Natural killer cell treated with Interleukin-12 subunit alpha and Interleukin-12 subunit beta and Interleukin-15 and Interleukin-18, amount 100 ng/mL, for 72 hours (primary cell): ENCODE measurements around the gene JAK1. TPM values are rescaled to one million over a fixed set of nuclear protein-coding genes. Genes with fewer than 3 reads are reported as not detected.

Source experiments
- ATAC-seq, 2 donors: fragments of 150-1000 bp; cut with Tn5 transposase in 1 of 2; sonication (Bioruptor Pico), chemical (Tn5 transposase) in 1 of 2; 2 replicates each; pipeline ENCODE4 v1.10.0; 2021
- DNase-seq: peaks from one replicate; pipeline ENCODE4 v3.0.0; 2022; ENCODE audit warnings: low spot score
- H3K27ac Mint-ChIP-seq, 2 donors: 1 replicate in 1 of 2; 2 replicates in 1 of 2; pipeline ENCODE4 v1.8.0; 2022; ENCODE audit warnings: mixed read lengths in 2 of 2, mild to moderate bottlenecking in 1 of 2, moderate library complexity in 1 of 2
- H3K27me3 Mint-ChIP-seq, 2 donors: 1 replicate in 1 of 2; 2 replicates in 1 of 2; pipeline ENCODE4 v1.8.0; 2022; ENCODE audit warnings: mixed read lengths in 2 of 2
- H3K36me3 Mint-ChIP-seq: one replicate; pipeline ENCODE4 v1.8.0; 2022; ENCODE audit warnings: mixed read lengths
- H3K4me1 Mint-ChIP-seq, 2 donors: 1 replicate in 1 of 2; 2 replicates in 1 of 2; pipeline ENCODE4 v1.8.0; 2022; ENCODE audit warnings: low read depth in 2 of 2, mixed read lengths in 2 of 2, mild to moderate bottlenecking in 1 of 2
- H3K4me3 Mint-ChIP-seq: one replicate; pipeline ENCODE4 v1.8.0; 2022; ENCODE audit warnings: mixed read lengths
- H3K9me3 Mint-ChIP-seq: 2 replicates; pipeline ENCODE4 v1.8.0; 2022; ENCODE audit warnings: mixed read lengths
- total RNA-seq, 2 donors: library from RNA; stranded (reverse); gene quantifications; one replicate each; pipeline ENCODE4 v1.2.3, GENCODE V29; 2022

The JAK1 gene
- total RNA-seq, 2 donors from 2014 or later: 132 to 198 TPM

GRCh38 chr1:64995316-64995715, 29.0 kb upstream of the JAK1 start:
- Mint-ChIP-seq H3K4me1 (peaks cover 12 to 13% of the 10 kb centered on the region in 2 donors), H3K9me3 (peaks cover 4% of the 10 kb centered on the region), H3K4me3 (no peak overlapping the region), H3K27ac (no peak overlapping the region), H3K27me3 (no peaks in the 10 kb centered on the region), H3K36me3 (peaks cover 11% of the 10 kb centered on the region)
- no peak for DNase-seq
- no peak for ATAC-seq

GRCh38 chr1:64986903-64987871, 20.8 kb upstream of the JAK1 start:
- no peak overlapping the region for H3K4me3 Mint-ChIP-seq

GRCh38 chr1:64984737-64985136, 18.4 kb upstream of the JAK1 start:
- Mint-ChIP-seq H3K36me3 (no peaks in the 10 kb centered on the region), H3K27ac (peak overlapping the region in 1 of 2 donors; percentile 34), H3K27me3 (no peaks in the 10 kb centered on the region), H3K9me3 (no peaks in the 10 kb centered on the region), H3K4me1 (peaks cover 22 to 25% of the 10 kb centered on the region in 2 donors), H3K4me3 (no peak overlapping the region)
- no peak for ATAC-seq
- no peak for DNase-seq

More at GRCh38 chr1:64986903-64987871, 20.8 kb upstream of the JAK1 start:
- ATAC-seq: peak; percentile 59 to 72
- H3K27ac Mint-ChIP-seq: no peak overlapping the region
- H3K36me3 Mint-ChIP-seq: no peaks in the 10 kb centered on the region
- DNase-seq: no peak
- no peaks in the 10 kb centered on the region for H3K27me3 Mint-ChIP-seq
- H3K9me3 Mint-ChIP-seq: no peaks in the 10 kb centered on the region
- H3K4me1 Mint-ChIP-seq: peaks cover 10 to 13% of the 10 kb centered on the region in 2 donors

GRCh38 chr1:64984106-64984505, 17.8 kb upstream of the JAK1 start:
- Mint-ChIP-seq H3K9me3 (no peaks in the 10 kb centered on the region), H3K4me3 (no peak overlapping the region), H3K36me3 (no peaks in the 10 kb centered on the region), H3K4me1 (peaks cover 22 to 25% of the 10 kb centered on the region in 2 donors), H3K27ac (no peak overlapping the region), H3K27me3 (no peaks in the 10 kb centered on the region)
- no peak for DNase-seq
- ATAC-seq: no peak

- Mint-ChIP-seq H3K4me3 (no peak overlapping the region), H3K36me3 (no peaks in the 10 kb centered on the region), H3K9me3 (no peaks in the 10 kb centered on the region), H3K4me1 (peaks cover 22 to 25% of the 10 kb centered on the region in 2 donors), H3K27ac (no peak overlapping the region), H3K27me3 (no peaks in the 10 kb centered on the region)
- no peak for DNase-seq
- ATAC-seq: no peak
These were observed 16.8 kb upstream of the JAK1 start for GRCh38 chr1:64983110-64983509.

- Mint-ChIP-seq H3K4me1 (peaks cover 16 to 17% of the 10 kb centered on the region in 2 donors), H3K27me3 (no peaks in the 10 kb centered on the region), H3K9me3 (no peaks in the 10 kb centered on the region), H3K4me3 (no peak overlapping the region), H3K36me3 (no peaks in the 10 kb centered on the region), H3K27ac (peak overlapping the region in 1 of 2 donors; percentile 26)
- DNase-seq: no peak
- no peak for ATAC-seq
These were observed 15.5 kb upstream of the JAK1 start for GRCh38 chr1:64981601-64982533.

GRCh38 chr1:64980745-64981600, 14.6 kb upstream of the JAK1 start:
- DNase-seq (no peak), ATAC-seq (peak; percentile 70 to 87)
- peaks cover 15 to 19% of the 10 kb centered on the region in 2 donors for H3K4me1 Mint-ChIP-seq
- no peaks in the 10 kb centered on the region for H3K36me3 Mint-ChIP-seq
- H3K27ac Mint-ChIP-seq: peak overlapping the region in 1 of 2 donors; percentile 32
- no peaks in the 10 kb centered on the region for H3K9me3 Mint-ChIP-seq
- no peaks in the 10 kb centered on the region for H3K27me3 Mint-ChIP-seq
- no peak overlapping the region for H3K4me3 Mint-ChIP-seq

- DNase-seq: no peak
- H3K9me3 Mint-ChIP-seq: no peaks in the 10 kb centered on the region
- no peak for ATAC-seq
- no peaks in the 10 kb centered on the region for H3K36me3 Mint-ChIP-seq
- no peak overlapping the region for H3K27ac Mint-ChIP-seq
- H3K27me3 Mint-ChIP-seq: no peaks in the 10 kb centered on the region
- H3K4me3 Mint-ChIP-seq: no peak overlapping the region
- H3K4me1 Mint-ChIP-seq: peaks cover 15 to 19% of the 10 kb centered on the region in 2 donors
These were observed 13.0 kb upstream of the JAK1 start for GRCh38 chr1:64979358-64979757.

GRCh38 chr1:64976361-64976760, 10.0 kb upstream of the JAK1 start:
- no peak overlapping the region for H3K4me3 Mint-ChIP-seq
- ATAC-seq: no peak
- DNase-seq: no peak
- H3K36me3 Mint-ChIP-seq: no peaks in the 10 kb centered on the region
- peaks cover 13 to 19% of the 10 kb centered on the region in 2 donors for H3K4me1 Mint-ChIP-seq
- no peak overlapping the region for H3K27ac Mint-ChIP-seq
- no peaks in the 10 kb centered on the region for H3K9me3 Mint-ChIP-seq
- no peaks in the 10 kb centered on the region for H3K27me3 Mint-ChIP-seq

- Mint-ChIP-seq H3K27ac (no peak overlapping the region), H3K9me3 (no peaks in the 10 kb centered on the region), H3K4me3 (no peak overlapping the region), H3K36me3 (no peaks in the 10 kb centered on the region), H3K4me1 (peaks cover 7 to 13% of the 10 kb centered on the region in 2 donors), H3K27me3 (no peaks in the 10 kb centered on the region)
- DNase-seq (no peak), ATAC-seq (no peak)
These were observed 9.4 kb upstream of the JAK1 start for GRCh38 chr1:64975740-64976139.

GRCh38 chr1:64975127-64975526, 8.8 kb upstream of the JAK1 start:
- H3K27me3 Mint-ChIP-seq: no peaks in the 10 kb centered on the region
- H3K27ac Mint-ChIP-seq: no peak overlapping the region
- DNase-seq (no peak), ATAC-seq (no peak)
- no peak overlapping the region for H3K4me3 Mint-ChIP-seq
- no peaks in the 10 kb centered on the region for H3K36me3 Mint-ChIP-seq
- no peaks in the 10 kb centered on the region for H3K9me3 Mint-ChIP-seq
- peaks cover 5 to 11% of the 10 kb centered on the region in 2 donors for H3K4me1 Mint-ChIP-seq

GRCh38 chr1:64974288-64974825, 8.0 kb upstream of the JAK1 start:
- H3K27me3 Mint-ChIP-seq: no peaks in the 10 kb centered on the region
- no peak for ATAC-seq
- H3K9me3 Mint-ChIP-seq: no peaks in the 10 kb centered on the region
- DNase-seq: no peak
- H3K36me3 Mint-ChIP-seq: no peaks in the 10 kb centered on the region
- no peak overlapping the region for H3K4me3 Mint-ChIP-seq
- H3K27ac Mint-ChIP-seq: no peak overlapping the region
- H3K4me1 Mint-ChIP-seq: peaks cover 5 to 14% of the 10 kb centered on the region in 2 donors
